Ascending aorta (tissue), 2 donors: ENCODE measurements around the gene LYPD6B. TPM values are rescaled to one million over a fixed set of nuclear protein-coding genes. Genes with fewer than 3 reads are reported as not detected.

Source experiments
- DNase-seq, 2 donors: peaks; one replicate each; pipeline ENCODE4 v3.0.0-alpha.2; 2019; ENCODE audit warnings: low spot score in 2 of 2
- H3K27ac ChIP-seq, 2 donors: fragments of 200-600 bp; sonication (generic); one replicate each; pipeline ENCODE4 v1.5.1; 2016 to 2017; ENCODE audit warnings: mild to moderate bottlenecking in 1 of 2
- H3K27me3 ChIP-seq: fragments of 200-600 bp; sonication (generic); one replicate; pipeline ENCODE4 v1.5.1; 2017
- H3K36me3 ChIP-seq, 2 donors: fragments of 200-600 bp; sonication (generic); one replicate each; pipeline ENCODE4 v1.5.1; 2016
- H3K4me1 ChIP-seq, 2 donors: fragments of 200-600 bp; sonication (generic); one replicate each; pipeline ENCODE4 v1.5.1; 2016 to 2017; ENCODE audit warnings: mild to moderate bottlenecking in 1 of 2
- H3K4me3 ChIP-seq, 2 donors: fragments of 200-600 bp; sonication (generic); one replicate each; pipeline ENCODE4 v1.5.1; 2016 to 2017; ENCODE audit warnings: mild to moderate bottlenecking in 1 of 2
- H3K9me3 ChIP-seq, 2 donors: fragments of 200-600 bp; sonication (generic); one replicate each; pipeline ENCODE4 v1.5.1; 2016
- CTCF ChIP-seq, 3 experiments: fragments of 200-600 bp in 2 of 3; fragments of 450-650 bp in 1 of 3; sonication (generic) in 2 of 3; IDR thresholded peaks; one replicate each; pipeline ENCODE4 v1.5.1; 2016 to 2019; ENCODE audit warnings: antibody characterized with exemption in 3 of 3, mild to moderate bottlenecking in 1 of 3, moderate library complexity in 1 of 3
- intact Hi-C: fragments of 100-400 bp; cut with DNase I; formaldehyde crosslinking; loops from one replicate; pipeline ENCODE4 v1.15.1; 2023
- total RNA-seq: library from RNA; depleted of rRNA; stranded (reverse); fragments of >200 nt; gene quantifications from one replicate; pipeline ENCODE4 v1.1.0, GENCODE V29; 2016

The LYPD6B gene
- total RNA-seq, 1 donor from 2014 or later, result not detected

DNA sequence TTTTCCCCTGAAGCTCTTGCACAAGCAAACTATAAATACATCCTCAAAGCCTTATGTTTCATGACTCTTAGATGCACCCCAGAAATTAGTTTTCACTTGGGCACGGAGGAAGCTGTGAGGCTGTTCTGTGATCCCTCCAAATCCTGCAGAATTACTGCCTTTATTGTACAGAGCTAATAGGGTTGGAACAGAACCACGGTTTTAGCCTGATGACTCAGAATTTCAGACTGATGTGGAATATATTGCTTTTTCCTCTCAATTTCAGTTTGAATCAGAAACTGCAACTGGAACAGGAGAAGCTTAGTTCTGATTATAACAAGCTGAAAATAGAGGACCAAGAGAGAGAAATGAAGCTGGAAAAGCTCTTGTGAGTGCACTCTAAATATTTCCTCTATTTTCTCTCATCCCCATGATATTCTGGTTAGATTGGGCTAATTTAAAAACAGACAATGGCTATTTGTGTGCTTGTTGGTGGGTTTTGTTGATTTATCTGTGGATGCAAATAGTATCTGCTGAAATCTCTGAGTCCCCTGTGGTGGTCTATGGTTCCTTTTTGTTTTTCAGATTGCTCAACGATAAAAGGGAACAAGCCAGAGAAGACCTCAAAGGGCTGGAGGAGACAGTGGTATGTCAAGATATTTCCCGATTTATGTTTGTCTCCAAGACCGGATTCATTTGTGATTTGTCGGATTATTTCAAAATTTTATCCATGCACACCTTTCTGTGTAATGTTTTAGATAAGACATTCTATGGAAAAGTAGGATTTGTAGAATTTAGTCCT is 38.2 kb upstream of the LYPD6B start:
- no peaks in the 10 kb centered on the region for H3K36me3 ChIP-seq
- no peaks in the 10 kb centered on the region for H3K9me3 ChIP-seq
- no peak overlapping the region for H3K27ac ChIP-seq
- no peaks in the 10 kb centered on the region for H3K4me1 ChIP-seq
- no peak for DNase-seq
- no peak overlapping the region for H3K4me3 ChIP-seq
- no peaks in the 10 kb centered on the region for H3K27me3 ChIP-seq
- no peak for TF ChIP-seq CTCF (IDR thresholded peaks at IDR 0.05)
- intact Hi-C loops, result no loop called here

DNA sequence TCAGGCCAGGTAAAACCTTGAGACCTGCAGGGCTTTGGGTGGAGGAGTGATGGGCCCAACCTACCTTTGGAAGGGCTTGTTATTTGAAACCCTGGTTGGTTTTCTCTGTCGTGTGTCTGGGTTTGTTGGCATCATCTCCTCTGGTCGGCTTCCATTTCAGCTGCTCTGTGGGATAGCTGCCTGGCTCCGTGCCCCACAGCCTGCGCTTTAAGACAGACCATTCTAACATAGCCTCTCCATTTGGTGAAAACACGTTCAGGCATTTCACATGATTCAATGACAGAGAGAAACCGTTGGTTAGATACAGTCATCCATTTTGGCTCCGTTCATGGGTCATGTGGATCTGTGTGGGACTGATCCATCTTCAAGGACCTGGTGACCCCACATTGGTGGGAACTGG is 37.0 kb upstream of the LYPD6B start:
- intact Hi-C loops, result no loop called here
- no peak for DNase-seq
- H3K4me3 ChIP-seq, result no peak overlapping the region
- no peak overlapping the region for H3K27ac ChIP-seq
- no peaks in the 10 kb centered on the region for H3K9me3 ChIP-seq
- no peak for TF ChIP-seq CTCF (IDR thresholded peaks at IDR 0.05)
- H3K27me3 ChIP-seq, result no peaks in the 10 kb centered on the region
- no peaks in the 10 kb centered on the region for H3K4me1 ChIP-seq
- H3K36me3 ChIP-seq, result no peaks in the 10 kb centered on the region

DNA sequence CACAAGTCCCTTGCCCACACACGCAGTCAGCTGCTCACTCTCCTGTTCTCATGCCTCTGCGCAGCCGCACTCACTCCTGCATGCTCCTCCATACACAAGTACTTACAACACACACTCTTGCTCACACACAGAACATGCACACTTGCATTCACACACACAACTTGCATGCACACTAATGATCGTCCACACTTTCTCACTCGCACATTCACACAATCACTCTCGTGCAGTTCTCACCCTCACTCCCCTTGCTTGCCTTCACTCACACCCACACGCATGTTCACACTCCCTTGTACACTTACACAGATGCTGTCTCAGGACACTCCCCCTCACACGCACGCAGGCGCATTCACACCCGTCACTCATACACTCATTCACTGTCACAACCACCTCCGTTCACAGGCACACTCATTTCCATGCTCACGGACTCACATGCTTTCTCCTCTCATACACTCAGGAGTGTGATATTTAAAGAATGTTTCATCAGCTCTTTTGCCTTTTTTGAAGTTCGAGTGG is 36.1 kb upstream of the LYPD6B start:
- H3K36me3 ChIP-seq, result no peaks in the 10 kb centered on the region
- TF ChIP-seq CTCF (IDR thresholded peaks at IDR 0.05), result no peak
- DNase-seq, result no peak
- H3K27ac ChIP-seq, result no peak overlapping the region
- intact Hi-C loops, result no loop called here
- H3K27me3 ChIP-seq, result no peaks in the 10 kb centered on the region
- H3K9me3 ChIP-seq, result no peaks in the 10 kb centered on the region
- no peaks in the 10 kb centered on the region for H3K4me1 ChIP-seq
- H3K4me3 ChIP-seq, result no peak overlapping the region

DNA sequence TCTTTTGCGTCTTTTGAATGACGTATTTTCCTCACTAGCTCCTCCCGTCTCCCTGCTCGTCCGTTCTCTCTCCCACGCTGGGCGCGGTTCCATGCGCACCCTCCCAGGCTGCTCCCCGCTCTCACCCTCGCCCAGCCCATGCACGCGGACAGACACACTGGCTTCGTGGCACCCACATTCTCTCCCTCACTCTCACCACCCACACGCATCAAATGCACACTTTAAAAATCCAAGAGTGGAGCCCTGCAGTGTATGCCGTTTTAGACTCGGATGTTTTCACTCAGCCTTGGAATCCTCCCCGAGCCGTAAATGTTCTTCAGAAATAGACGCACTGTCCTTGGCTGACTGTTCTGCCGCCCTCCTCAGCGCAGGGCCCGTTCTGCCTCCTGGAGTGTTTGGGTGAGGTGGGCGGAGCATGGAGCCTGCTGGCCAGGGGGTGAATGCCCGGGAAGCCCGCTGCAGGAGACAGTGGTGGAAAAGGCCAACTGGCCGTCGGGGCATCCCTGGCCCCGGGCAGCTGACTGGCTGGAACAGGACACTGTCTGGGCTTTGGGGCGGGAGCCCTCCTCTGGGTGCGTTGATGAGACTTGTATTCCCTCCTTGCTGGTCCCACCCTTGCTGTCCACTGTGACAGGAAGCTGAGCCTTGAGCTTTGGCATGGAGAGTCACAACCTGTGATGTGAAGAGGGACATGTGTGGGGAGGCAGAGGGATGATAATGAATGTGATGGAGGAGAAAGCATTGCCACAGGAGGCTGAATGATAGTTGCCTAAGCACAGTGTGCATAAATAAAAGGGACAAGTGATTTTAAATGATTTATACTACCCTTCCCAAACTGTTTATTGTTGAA is 35.4 kb upstream of the LYPD6B start:
- Histone ChIP-seq H3K4me3 (no peak overlapping the region), H3K27ac (no peak overlapping the region), H3K9me3 (no peaks in the 10 kb centered on the region), H3K27me3 (no peaks in the 10 kb centered on the region), H3K36me3 (no peaks in the 10 kb centered on the region), H3K4me1 (no peaks in the 10 kb centered on the region)
- no peak for TF ChIP-seq CTCF (IDR thresholded peaks at IDR 0.05)
- intact Hi-C loops, result no loop called here
- no peak for DNase-seq

- H3K4me3 ChIP-seq, result no peak overlapping the region
- no peak for TF ChIP-seq CTCF (IDR thresholded peaks at IDR 0.05)
- intact Hi-C loops, result no loop called here
- no peaks in the 10 kb centered on the region for H3K9me3 ChIP-seq
- no peak overlapping the region for H3K27ac ChIP-seq
- no peaks in the 10 kb centered on the region for H3K4me1 ChIP-seq
- peaks cover 0 to under 1% of the 10 kb centered on the region in 2 donors for H3K36me3 ChIP-seq
- H3K27me3 ChIP-seq, result no peaks in the 10 kb centered on the region
- no peak for DNase-seq
Measured at GRCh38 chr2:149004836-149005235, 33.7 kb upstream of the LYPD6B start.
